DND-41 (cell line): ENCODE results near the gene DDX3X.

Source experiments
- ATAC-seq: fragments of 200-7000 bp; cut with Tn5 transposase; 3 replicates; pipeline ENCODE4 v1.9.1; 2021; ENCODE audit warnings: low read depth; ENCODE audit not compliant: insufficient read depth
- DNase-seq: peaks from one replicate; pipeline ENCODE4 v3.0.0-alpha.2; 2020
- H2AFZ ChIP-seq: 2 replicates; pipeline ENCODE4 v1.6.0; 2012; ENCODE audit warnings: low read depth, low read length
- H3K27ac ChIP-seq: 2 replicates; pipeline ENCODE4 v1.5.1; 2012; ENCODE audit warnings: low read length, inconsistent platforms
- H3K27me3 ChIP-seq: fragments of 200-600 bp; sonication (generic); 2 replicates; pipeline ENCODE4 v1.6.0; 2012; ENCODE audit warnings: low read length, mild to moderate bottlenecking, inconsistent platforms; ENCODE audit not compliant: insufficient read depth, poor library complexity
- H3K36me3 ChIP-seq: 2 replicates; pipeline ENCODE4 v1.5.1; 2012; ENCODE audit warnings: low read length, inconsistent platforms; ENCODE audit not compliant: insufficient read depth
- H3K4me1 ChIP-seq: 2 replicates; pipeline ENCODE4 v1.5.1; 2012; ENCODE audit warnings: mild to moderate bottlenecking, low read length; ENCODE audit not compliant: insufficient read depth
- H3K4me2 ChIP-seq: 2 replicates; pipeline ENCODE4 v1.6.0; 2012; ENCODE audit warnings: mild to moderate bottlenecking, moderate library complexity, low read length, inconsistent platforms; ENCODE audit not compliant: insufficient read depth
- H3K4me3 ChIP-seq, 2 experiments: fragments of 200-600 bp in 1 of 2; shearing (Covaris generic) in 1 of 2; 2 replicates each; pipeline ENCODE4 v1.5.1; 2012 to 2016; ENCODE audit warnings: inconsistent platforms in 2 of 2, low read length in 2 of 2, mild to moderate bottlenecking in 2 of 2, low read depth in 1 of 2, moderate library complexity in 1 of 2
- H3K79me2 ChIP-seq: 2 replicates; pipeline ENCODE4 v1.6.0; 2012; ENCODE audit warnings: low read length, inconsistent platforms; ENCODE audit not compliant: insufficient read depth
- H3K9ac ChIP-seq: 2 replicates; pipeline ENCODE4 v1.6.0; 2012; ENCODE audit warnings: low read depth, mild to moderate bottlenecking, inconsistent platforms, low read length, moderate library complexity
- H3K9me3 ChIP-seq: 2 replicates; pipeline ENCODE4 v1.5.1; 2012; ENCODE audit warnings: low read length, moderate library complexity, mild to moderate bottlenecking, inconsistent platforms; ENCODE audit not compliant: insufficient read depth, severe bottlenecking
- H4K20me1 ChIP-seq: 2 replicates; pipeline ENCODE4 v1.6.0; 2012; ENCODE audit warnings: low read length; ENCODE audit not compliant: insufficient read depth
- EZH2 ChIP-seq: IDR thresholded peaks from 3 replicates; pipeline ENCODE4 v1.6.1; 2012; ENCODE audit warnings: borderline replicate concordance, low read depth, mild to moderate bottlenecking, moderate library complexity, low read length, inconsistent platforms; ENCODE audit not compliant: severe bottlenecking
- TF ChIP-seq, protein P1 (sequence below): IDR thresholded peaks from 2 replicates; pipeline ENCODE4 v1.5.1; 2012; ENCODE audit warnings: borderline replicate concordance, low read length, moderate library complexity, mild to moderate bottlenecking; ENCODE audit not compliant: poor library complexity, severe bottlenecking; ENCODE audit errors: extremely low read depth

The DDX3X gene

GRCh38 chrX:41373989-41374606 lies 40.1 kb downstream of the DDX3X start:
- no peaks in the 10 kb centered on the region for H3K27me3 ChIP-seq
- H3K36me3 ChIP-seq = no peaks in the 10 kb centered on the region
- H3K9me3 ChIP-seq = no peaks in the 10 kb centered on the region
- no peak for DNase-seq
- H3K27ac ChIP-seq = no peak overlapping the region
- no peaks in the 10 kb centered on the region for H4K20me1 ChIP-seq
- H3K4me1 ChIP-seq = no peaks in the 10 kb centered on the region
- H3K79me2 ChIP-seq = no peaks in the 10 kb centered on the region
- ATAC-seq = no peak
- TF ChIP-seq, protein P1, sequence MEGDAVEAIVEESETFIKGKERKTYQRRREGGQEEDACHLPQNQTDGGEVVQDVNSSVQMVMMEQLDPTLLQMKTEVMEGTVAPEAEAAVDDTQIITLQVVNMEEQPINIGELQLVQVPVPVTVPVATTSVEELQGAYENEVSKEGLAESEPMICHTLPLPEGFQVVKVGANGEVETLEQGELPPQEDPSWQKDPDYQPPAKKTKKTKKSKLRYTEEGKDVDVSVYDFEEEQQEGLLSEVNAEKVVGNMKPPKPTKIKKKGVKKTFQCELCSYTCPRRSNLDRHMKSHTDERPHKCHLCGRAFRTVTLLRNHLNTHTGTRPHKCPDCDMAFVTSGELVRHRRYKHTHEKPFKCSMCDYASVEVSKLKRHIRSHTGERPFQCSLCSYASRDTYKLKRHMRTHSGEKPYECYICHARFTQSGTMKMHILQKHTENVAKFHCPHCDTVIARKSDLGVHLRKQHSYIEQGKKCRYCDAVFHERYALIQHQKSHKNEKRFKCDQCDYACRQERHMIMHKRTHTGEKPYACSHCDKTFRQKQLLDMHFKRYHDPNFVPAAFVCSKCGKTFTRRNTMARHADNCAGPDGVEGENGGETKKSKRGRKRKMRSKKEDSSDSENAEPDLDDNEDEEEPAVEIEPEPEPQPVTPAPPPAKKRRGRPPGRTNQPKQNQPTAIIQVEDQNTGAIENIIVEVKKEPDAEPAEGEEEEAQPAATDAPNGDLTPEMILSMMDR = no peak
- no peak for TF ChIP-seq EZH2
- H3K4me2 ChIP-seq = no peak overlapping the region
- H3K4me3 ChIP-seq = no peak overlapping the region
- H2AFZ ChIP-seq = no peak overlapping the region
- H3K9ac ChIP-seq = no peak overlapping the region

DNA sequence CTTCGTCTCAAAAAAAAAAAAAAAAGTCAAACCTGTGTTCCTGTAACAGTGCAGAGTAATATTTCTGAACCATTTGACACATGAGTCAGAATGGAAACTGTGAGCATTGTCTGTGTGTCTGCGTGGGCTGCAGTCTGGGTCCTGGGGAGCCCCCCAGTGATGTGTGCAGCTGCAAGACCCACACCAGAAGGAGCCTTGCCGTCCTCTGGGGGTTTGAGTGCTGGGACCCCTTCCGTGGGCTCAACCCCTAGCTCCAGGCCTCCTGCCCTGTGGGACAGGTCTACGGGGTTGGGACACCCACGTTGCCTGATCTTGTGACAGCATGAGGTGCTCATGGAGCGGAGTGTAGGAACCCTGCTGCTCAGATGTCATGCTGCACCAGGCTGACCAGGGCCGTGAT lies 43.7 kb downstream of the DDX3X start:
- ATAC-seq (no peak), DNase-seq (no peak)
- no peaks in the 10 kb centered on the region for H3K36me3 ChIP-seq
- no peak overlapping the region for H3K9ac ChIP-seq
- H4K20me1 ChIP-seq = no peaks in the 10 kb centered on the region
- H3K27me3 ChIP-seq = no peaks in the 10 kb centered on the region
- TF ChIP-seq EZH2 = no peak
- TF ChIP-seq, protein P1 = no peak
- H3K4me2 ChIP-seq = no peak overlapping the region
- no peak overlapping the region for H3K27ac ChIP-seq
- no peaks in the 10 kb centered on the region for H3K79me2 ChIP-seq
- H3K4me1 ChIP-seq = peaks cover 7% of the 10 kb centered on the region
- no peak overlapping the region for H3K4me3 ChIP-seq
- no peaks in the 10 kb centered on the region for H3K9me3 ChIP-seq
- no peak overlapping the region for H2AFZ ChIP-seq

- ATAC-seq = no peak
- peaks cover 26% of the 10 kb centered on the region for H3K4me1 ChIP-seq
- no peaks in the 10 kb centered on the region for H3K9me3 ChIP-seq
- no peaks in the 10 kb centered on the region for H3K27me3 ChIP-seq
- H4K20me1 ChIP-seq = no peaks in the 10 kb centered on the region
- H3K27ac ChIP-seq = peak overlapping the region; percentile 62
- H3K9ac ChIP-seq = no peak overlapping the region
- H3K4me3 ChIP-seq = no peak overlapping the region
- no peaks in the 10 kb centered on the region for H3K36me3 ChIP-seq
- H3K4me2 ChIP-seq = no peak overlapping the region
- DNase-seq = no peak
- TF ChIP-seq, protein P1 = no peak
- no peak for TF ChIP-seq EZH2
- no peaks in the 10 kb centered on the region for H3K79me2 ChIP-seq
- no peak overlapping the region for H2AFZ ChIP-seq
Observed at GRCh38 chrX:41381685-41382084, 47.7 kb downstream of the DDX3X start.
